H9 (cell line): ENCODE measurements around the gene PTPRH. TPM values are rescaled to one million over a fixed set of nuclear protein-coding genes. Genes with fewer than 3 reads are reported as not detected.

Experiments
- DNase-seq: peaks from one replicate; pipeline ENCODE4 v3.0.0-alpha.2; 2017
- H2AFZ ChIP-seq: one replicate; pipeline ENCODE4 v1.6.1; 2013; ENCODE audit warnings: mild to moderate bottlenecking, low read length, control low read depth, moderate library complexity
- H2AK5ac ChIP-seq: 2 replicates; pipeline ENCODE4 v1.6.1; 2013; ENCODE audit warnings: low read length, control low read depth, mixed read lengths; ENCODE audit not compliant: insufficient read length
- H2BK120ac ChIP-seq: one replicate; pipeline ENCODE4 v1.6.1; 2013; ENCODE audit warnings: low read depth, mild to moderate bottlenecking, low read length, control low read depth, inconsistent platforms; ENCODE audit not compliant: poor library complexity, severe bottlenecking
- H2BK12ac ChIP-seq: 2 replicates; pipeline ENCODE4 v1.6.1; 2013; ENCODE audit warnings: low read length, control low read depth, mixed read lengths, low read depth; ENCODE audit not compliant: insufficient read length
- H2BK15ac ChIP-seq: 2 replicates; pipeline ENCODE4 v1.6.1; 2013; ENCODE audit warnings: low read depth, low read length, control low read depth
- H2BK20ac ChIP-seq: one replicate; pipeline ENCODE4 v1.6.1; 2013; ENCODE audit warnings: low read depth, mild to moderate bottlenecking, low read length, control low read depth, inconsistent platforms; ENCODE audit not compliant: poor library complexity, severe bottlenecking
- H2BK5ac ChIP-seq: 2 replicates; pipeline ENCODE4 v1.6.1; 2013; ENCODE audit warnings: low read length, control low read depth, mixed read lengths; ENCODE audit not compliant: insufficient read length
- H3K14ac ChIP-seq: 2 replicates; pipeline ENCODE4 v1.6.1; 2013; ENCODE audit warnings: low read length, control low read depth; ENCODE audit not compliant: insufficient read depth
- H3K18ac ChIP-seq: 2 replicates; pipeline ENCODE4 v1.6.1; 2013; ENCODE audit warnings: low read depth, mild to moderate bottlenecking, mixed read lengths, low read length, control low read depth; ENCODE audit not compliant: insufficient read length
- H3K23ac ChIP-seq: 2 replicates; pipeline ENCODE4 v1.6.1; 2013; ENCODE audit warnings: low read length, control low read depth, mixed read lengths, low read depth; ENCODE audit not compliant: insufficient read length
- H3K23me2 ChIP-seq: 2 replicates; pipeline ENCODE4 v1.6.1; 2013; ENCODE audit warnings: low read depth, mild to moderate bottlenecking, mixed read lengths, low read length, control low read depth; ENCODE audit not compliant: insufficient read length, poor library complexity, severe bottlenecking
- H3K27ac ChIP-seq: 2 replicates; pipeline ENCODE4 v1.5.1; 2013; ENCODE audit warnings: low read length, control low read depth, mixed read lengths, low read depth; ENCODE audit not compliant: insufficient read length
- H3K27me3 ChIP-seq: 2 replicates; pipeline ENCODE4 v1.6.1; 2013; ENCODE audit warnings: low read length, control low read depth, inconsistent platforms; ENCODE audit not compliant: insufficient read depth
- H3K4ac ChIP-seq: 2 replicates; pipeline ENCODE4 v1.6.1; 2013; ENCODE audit warnings: low read depth, mild to moderate bottlenecking, control low read depth, inconsistent platforms, low read length, moderate library complexity
- H3K4me1 ChIP-seq: 2 replicates; pipeline ENCODE4 v1.6.1; 2013; ENCODE audit warnings: low read length, control low read depth, inconsistent platforms; ENCODE audit not compliant: insufficient read depth
- H3K4me2 ChIP-seq: 2 replicates; pipeline ENCODE4 v1.6.1; 2013; ENCODE audit warnings: low read length, control low read depth, mixed read lengths; ENCODE audit not compliant: insufficient read length, insufficient read depth
- H3K56ac ChIP-seq: 2 replicates; pipeline ENCODE4 v1.6.1; 2013; ENCODE audit warnings: low read depth, mild to moderate bottlenecking, mixed read lengths, low read length, control low read depth; ENCODE audit not compliant: insufficient read length
- H3K79me1 ChIP-seq: 2 replicates; pipeline ENCODE4 v1.6.1; 2013; ENCODE audit warnings: low read depth, mild to moderate bottlenecking, moderate library complexity, low read length, control low read depth, inconsistent platforms; ENCODE audit not compliant: insufficient read depth, poor library complexity, severe bottlenecking
- H3K79me2 ChIP-seq: 2 replicates; pipeline ENCODE4 v1.6.1; 2013; ENCODE audit warnings: low read length, control low read depth, inconsistent platforms; ENCODE audit not compliant: insufficient read depth
- H3K9ac ChIP-seq: 2 replicates; pipeline ENCODE4 v1.6.1; 2013; ENCODE audit warnings: low read length, control low read depth, mixed read lengths; ENCODE audit not compliant: insufficient read length; ENCODE audit errors: extremely low read depth
- H3K9me3 ChIP-seq: one replicate; pipeline ENCODE4 v1.6.1; 2013; ENCODE audit warnings: low read depth, low read length, inconsistent platforms; ENCODE audit not compliant: control insufficient read depth
- H3T11ph ChIP-seq: one replicate; pipeline ENCODE4 v1.6.1; 2013; ENCODE audit warnings: mild to moderate bottlenecking, low read length, control low read depth, inconsistent platforms
- H4K20me1 ChIP-seq: one replicate; pipeline ENCODE4 v1.6.1; 2013; ENCODE audit not compliant: control insufficient read depth, insufficient read length, insufficient read depth
- H4K5ac ChIP-seq: 2 replicates; pipeline ENCODE4 v1.6.1; 2013; ENCODE audit warnings: low read depth, mild to moderate bottlenecking, mixed read lengths, low read length, control low read depth; ENCODE audit not compliant: insufficient read length
- H4K8ac ChIP-seq: replicated peaks from 2 replicates; pipeline ENCODE4 v1.6.1; 2013; ENCODE audit warnings: low read length, control low read depth, mixed read lengths, low read depth; ENCODE audit not compliant: insufficient read length
- H4K91ac ChIP-seq: 2 replicates; pipeline ENCODE4 v1.6.1; 2013; ENCODE audit warnings: low read depth, mild to moderate bottlenecking, moderate library complexity, mixed read lengths, low read length, control low read depth; ENCODE audit not compliant: insufficient read length
- H3K27ac Mint-ChIP-seq, 3 experiments: 2 replicates in 2 of 3; 3 replicates in 1 of 3; pipeline ENCODE4 v1.8.0; 2020 to 2021; ENCODE audit warnings: mixed read lengths in 3 of 3, mild to moderate bottlenecking in 1 of 3, moderate library complexity in 1 of 3
- H3K27me3 Mint-ChIP-seq: 2 replicates; pipeline ENCODE4 v1.8.0; 2021; ENCODE audit warnings: low read depth, mild to moderate bottlenecking, moderate library complexity, mixed read lengths
- H3K36me3 Mint-ChIP-seq, 3 experiments: 2 replicates in 2 of 3; 3 replicates in 1 of 3; pipeline ENCODE4 v1.8.0; 2020 to 2021; ENCODE audit warnings: low read depth in 3 of 3, mixed read lengths in 3 of 3; ENCODE audit not compliant: insufficient read depth in 1 of 3
- H3K4me1 Mint-ChIP-seq, 2 experiments: 2 replicates each; pipeline ENCODE4 v1.8.0; 2020; ENCODE audit warnings: mixed read lengths in 2 of 2
- H3K4me3 Mint-ChIP-seq, 2 experiments: 2 replicates in 1 of 2; 3 replicates in 1 of 2; pipeline ENCODE4 v1.8.0; 2020 to 2021; ENCODE audit warnings: mild to moderate bottlenecking in 2 of 2, mixed read lengths in 2 of 2, moderate library complexity in 1 of 2
- H3K9me3 Mint-ChIP-seq, 2 experiments: 2 replicates in 1 of 2; 3 replicates in 1 of 2; pipeline ENCODE4 v1.8.0; 2020; ENCODE audit warnings: mild to moderate bottlenecking in 2 of 2, mixed read lengths in 2 of 2, moderate library complexity in 1 of 2
- WGBS: extraction: QIAGEN DNeasy Blood & Tissue Kit; methylation state at CpG from one replicate; pipeline ENCODE4 v1.1.7; 2013; ENCODE audit warnings: missing lambda C conversion rate, low lambda C conversion rate, mixed read lengths; ENCODE audit not compliant: insufficient read length; ENCODE audit errors: extremely low coverage; 5-methylcytosine and 5-hydroxymethylcytosine counted together
- total RNA-seq: library from RNA; stranded (reverse); gene quantifications from 2 replicates; pipeline ENCODE4 v1.2.1, GENCODE V29; 2021
- TF ChIP-seq, protein P1 (sequence below): fragments of 200-600 bp; sonication (generic); conservative IDR thresholded peaks from 3 replicates; pipeline ENCODE4 v1.8.0; 2021; ENCODE audit warnings: antibody characterized with exemption, mild to moderate bottlenecking

Gene PTPRH
- total RNA-seq, 1 experiment from 2014 or later = 0.24 TPM

DNA sequence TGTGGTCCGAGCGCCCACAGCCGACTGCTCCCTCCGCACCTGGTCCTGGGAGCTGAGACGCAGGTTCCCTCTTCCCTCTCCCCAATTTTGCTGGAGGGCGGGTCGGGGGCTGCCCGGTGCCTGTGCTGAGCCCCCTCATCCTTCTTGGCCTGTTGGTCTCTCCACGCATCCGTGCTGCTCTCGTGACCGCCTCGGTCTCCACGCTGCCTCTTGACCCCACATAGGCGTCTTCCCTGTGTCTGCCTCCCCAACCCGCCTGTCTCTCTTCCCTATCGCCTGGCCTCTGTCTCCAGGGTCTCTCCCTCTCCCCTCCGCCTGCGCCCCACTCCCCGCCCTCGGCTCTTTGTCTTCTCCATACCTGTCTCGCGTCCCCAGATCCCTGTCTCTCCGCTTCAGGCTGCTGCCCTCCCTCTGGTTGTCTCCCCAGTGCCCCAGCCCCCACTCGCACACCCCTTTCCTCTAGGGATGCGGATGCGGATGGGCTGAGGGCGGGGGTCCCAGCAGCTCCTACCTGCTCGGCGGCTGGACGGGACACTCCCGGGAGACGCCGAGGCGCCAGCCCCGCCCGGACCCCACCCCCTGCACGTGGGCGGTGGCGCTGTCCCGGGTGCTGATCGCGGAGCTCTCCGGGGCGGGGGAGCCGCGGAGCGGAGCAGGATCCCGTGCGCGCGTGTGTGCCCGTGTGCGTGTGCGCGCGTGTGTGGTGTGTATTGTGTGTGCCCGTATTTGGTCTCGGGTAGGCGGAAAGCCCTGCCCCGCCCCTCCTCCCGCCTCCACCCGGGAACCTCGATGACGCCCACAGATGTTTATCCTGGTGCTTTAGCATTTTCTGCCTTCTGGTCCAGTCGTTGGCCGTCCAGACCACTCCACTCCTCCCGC, 29.5 kb downstream of the PTPRH start, which contains the start of gene SYT5:
SYT5 (minus strand) TSS at position 684 of the 879 bp plus-strand sequence. CDS start 1,248 bp downstream, outside the sequence.
- H2BK12ac ChIP-seq = no peak within 1 kb of the TSS
- no peak within 1 kb of the TSS for H4K5ac ChIP-seq
- H2BK15ac ChIP-seq = no peak within 1 kb of the TSS
- no peaks in the 10 kb centered on the region for H3K79me1 ChIP-seq
- Mint-ChIP-seq H3K27me3 (peaks cover 77% of the 10 kb centered on the region), H3K9me3 (peaks cover 2 to 3% of the 10 kb centered on the region in 2 experiments; a peak in 4 of 5 replicates), H3K4me3 (peak within 1 kb of the TSS; percentile 67 to 87), H3K4me1 (peaks cover 21 to 34% of the 10 kb centered on the region in 2 experiments), H3K36me3 (no peaks in the 10 kb centered on the region; a peak in 1 of 7 replicates), H3K27ac (peak within 1 kb of the TSS in 1 of 3 experiments; percentile 88; a peak in 3 of 7 replicates)
- H3K4me1 ChIP-seq = peaks cover 2% of the 10 kb centered on the region; the same call in 1 of the 2 replicates
- no peaks in the 10 kb centered on the region for H4K20me1 ChIP-seq
- no peak within 1 kb of the TSS for H2AFZ ChIP-seq
- H3K27me3 ChIP-seq = peaks cover 11% of the 10 kb centered on the region; the same call in 1 of the 2 replicates
- no peak within 1 kb of the TSS for H2BK20ac ChIP-seq
- no peak within 1 kb of the TSS for H2AK5ac ChIP-seq
- H3K56ac ChIP-seq = no peak within 1 kb of the TSS
- no peak within 1 kb of the TSS for H3T11ph ChIP-seq
- TF ChIP-seq, protein P1, sequence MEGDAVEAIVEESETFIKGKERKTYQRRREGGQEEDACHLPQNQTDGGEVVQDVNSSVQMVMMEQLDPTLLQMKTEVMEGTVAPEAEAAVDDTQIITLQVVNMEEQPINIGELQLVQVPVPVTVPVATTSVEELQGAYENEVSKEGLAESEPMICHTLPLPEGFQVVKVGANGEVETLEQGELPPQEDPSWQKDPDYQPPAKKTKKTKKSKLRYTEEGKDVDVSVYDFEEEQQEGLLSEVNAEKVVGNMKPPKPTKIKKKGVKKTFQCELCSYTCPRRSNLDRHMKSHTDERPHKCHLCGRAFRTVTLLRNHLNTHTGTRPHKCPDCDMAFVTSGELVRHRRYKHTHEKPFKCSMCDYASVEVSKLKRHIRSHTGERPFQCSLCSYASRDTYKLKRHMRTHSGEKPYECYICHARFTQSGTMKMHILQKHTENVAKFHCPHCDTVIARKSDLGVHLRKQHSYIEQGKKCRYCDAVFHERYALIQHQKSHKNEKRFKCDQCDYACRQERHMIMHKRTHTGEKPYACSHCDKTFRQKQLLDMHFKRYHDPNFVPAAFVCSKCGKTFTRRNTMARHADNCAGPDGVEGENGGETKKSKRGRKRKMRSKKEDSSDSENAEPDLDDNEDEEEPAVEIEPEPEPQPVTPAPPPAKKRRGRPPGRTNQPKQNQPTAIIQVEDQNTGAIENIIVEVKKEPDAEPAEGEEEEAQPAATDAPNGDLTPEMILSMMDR = no peak
- DNase-seq = peak; percentile 69
- peak within 1 kb of the TSS; percentile 78 for H3K18ac ChIP-seq
- H4K8ac ChIP-seq = no peak within 1 kb of the TSS
- no peak within 1 kb of the TSS for H2BK5ac ChIP-seq
- H3K23me2 ChIP-seq = peaks cover 10% of the 10 kb centered on the region
- no peak within 1 kb of the TSS for H3K23ac ChIP-seq
- H3K4ac ChIP-seq = no peak within 1 kb of the TSS
- no CpG with 5 or more reads among the region's 68 CpGs for WGBS
- H4K91ac ChIP-seq = no peak within 1 kb of the TSS
- H3K14ac ChIP-seq = 0 out of 2 replicates have a peak within 1 kb of the TSS, but pooled peaks have one; percentile 25
- H3K4me2 ChIP-seq = peak within 1 kb of the TSS; percentile 60
- H2BK120ac ChIP-seq = no peak within 1 kb of the TSS
- no peak within 1 kb of the TSS for H3K27ac ChIP-seq
- no peaks in the 10 kb centered on the region for H3K79me2 ChIP-seq
- no peaks in the 10 kb centered on the region for H3K9me3 ChIP-seq
- H3K9ac ChIP-seq = no peak within 1 kb of the TSS
